A549 (cell line): ENCODE measurements around the gene DNAJA3.

Experiments used
- BHLHE40 ChIP-seq: IDR thresholded peaks from 2 replicates; pipeline ENCODE4 v1.6.1; 2012; ENCODE audit warnings: low read depth, low read length, inconsistent platforms
- CTCF ChIP-seq: fragments of >200 bp; sonication (Bioruptor Twin); formaldehyde crosslinking; IDR thresholded peaks from 3 replicates; pipeline ENCODE4 v1.5.1; 2016
- ESRRA ChIP-seq: fragments of 150-350 bp; IDR thresholded peaks from 2 replicates; pipeline ENCODE4 v1.6.1; 2014; ENCODE audit warnings: mild to moderate bottlenecking, low read length, borderline replicate concordance
- JUN ChIP-seq, 2 experiments: fragments of >200 bp; sonication (Bioruptor Twin); formaldehyde crosslinking; IDR thresholded peaks; 2 replicates in 1 of 2; 3 replicates in 1 of 2; pipeline ENCODE4 v1.6.1; 2016 to 2017
- RAD21 ChIP-seq, 2 experiments: fragments of >200 bp in 1 of 2; sonication (Bioruptor Twin) in 1 of 2; formaldehyde crosslinking in 1 of 2; IDR thresholded peaks in 1 of 2; conservative IDR thresholded peaks in 1 of 2; 2 replicates in 1 of 2; 3 replicates in 1 of 2; pipeline ENCODE4 v1.6.1; 2012 to 2018; ENCODE audit warnings: inconsistent platforms in 1 of 2
- REST ChIP-seq: fragments of 200-600 bp; sonication (generic); IDR thresholded peaks from 2 replicates; pipeline ENCODE4 v1.6.1; 2016; ENCODE audit warnings: antibody characterized with exemption, mild to moderate bottlenecking, moderate library complexity
- RFX5 ChIP-seq: fragments of 450-650 bp; IDR thresholded peaks from 2 replicates; pipeline ENCODE4 v1.7.1; 2014; ENCODE audit warnings: antibody characterized with exemption, mild to moderate bottlenecking, moderate library complexity
- SREBF2 ChIP-seq: fragments of 450-650 bp; IDR thresholded peaks from 2 replicates; pipeline ENCODE4 v1.6.1; 2014; ENCODE audit warnings: mild to moderate bottlenecking, moderate library complexity

GRCh38 chr16:4410335-4411075 is 15.2 kb upstream of the DNAJA3 start:
- TF ChIP-seq BHLHE40 (no peak), RAD21 (conservative IDR thresholded peaks at IDR 0.05 in 1 of 2, IDR thresholded peaks at IDR 0.05 in 1 of 2) (no peak), CTCF (no peak), RFX5 (no peak), REST (no peak), SREBF2 (no peak), JUN (IDR thresholded peaks at IDR 0.05) (no peak), ESRRA (no peak)
